HepG2 (cell line): ENCODE results near the gene RAB17. TPM values are rescaled to one million over a fixed set of nuclear protein-coding genes. Genes with fewer than 3 reads are reported as not detected.

Experiments
- AGO1 ChIP-seq: fragments of 200-400 bp; formaldehyde crosslinking; IDR thresholded peaks from 2 replicates; pipeline ENCODE4 v1.6.1; 2017; ENCODE audit warnings: mild to moderate bottlenecking, low read depth, low read length, moderate library complexity; ENCODE audit not compliant: poor library complexity, severe bottlenecking
- FOXA1 ChIP-seq, 2 experiments: fragments of 450-650 bp in 1 of 2; sonication (generic) in 1 of 2; formaldehyde crosslinking in 1 of 2; IDR thresholded peaks; 2 replicates each; pipeline versions ENCODE4 v1.4.0 to v1.6.1; 2016 to 2020; ENCODE audit warnings: missing genetic modification reagents in 1 of 2
- HOXD1 ChIP-seq: sonication (generic); formaldehyde crosslinking; IDR thresholded peaks from 2 replicates; pipeline ENCODE4 v1.5.0; 2020; ENCODE audit warnings: missing genetic modification reagents
- NPAS2 ChIP-seq: sonication (generic); formaldehyde crosslinking; IDR thresholded peaks from 2 replicates; pipeline ENCODE4 v1.8.0; 2022; ENCODE audit warnings: mild to moderate bottlenecking, missing genetic modification reagents, borderline replicate concordance
- NR1H2 ChIP-seq: sonication (generic); formaldehyde crosslinking; IDR thresholded peaks from 2 replicates; pipeline ENCODE4 v1.8.1; 2022; ENCODE audit warnings: low read depth, missing genetic modification reagents, borderline replicate concordance
- PCBP2 ChIP-seq: fragments of 200-400 bp; formaldehyde crosslinking; optimal IDR thresholded peaks from 2 replicates; pipeline ENCODE3; 2018; ENCODE audit warnings: low read length, low read depth; ENCODE audit not compliant: poor library complexity, severe bottlenecking
- POLR2A ChIP-seq, 2 experiments: IDR thresholded peaks; 2 replicates each; pipeline ENCODE4 v1.6.1; 2011; ENCODE audit warnings: low read depth in 2 of 2, low read length in 2 of 2, mild to moderate bottlenecking in 1 of 2, moderate library complexity in 1 of 2; ENCODE audit not compliant: insufficient read depth in 1 of 2
- RARG ChIP-seq: sonication (generic); formaldehyde crosslinking; IDR thresholded peaks from 2 replicates; pipeline ENCODE4 v1.4.0; 2020; ENCODE audit warnings: low read depth, mild to moderate bottlenecking, missing genetic modification reagents
- SNAPC2 ChIP-seq: sonication (generic); formaldehyde crosslinking; IDR thresholded peaks from 2 replicates; pipeline ENCODE4 v1.8.1; 2022; ENCODE audit warnings: mild to moderate bottlenecking, missing genetic modification reagents
- ZNF546 ChIP-seq: sonication (generic); formaldehyde crosslinking; conservative IDR thresholded peaks from 2 replicates; pipeline ENCODE4 v1.8.1; 2023; ENCODE audit warnings: mild to moderate bottlenecking, missing genetic modification reagents
- ZNF678 ChIP-seq: sonication (generic); formaldehyde crosslinking; IDR thresholded peaks from 2 replicates; pipeline ENCODE4 v1.4.0; 2020; ENCODE audit warnings: mild to moderate bottlenecking, missing genetic modification reagents
- polyA plus RNA-seq, 8 experiments: library from polyadenylated mRNA; depleted of rRNA in 3 of 8; stranded (reverse) in 7 of 8; unstranded in 1 of 8; fragments of >200 nt; fragmentation: Illumina TruSeq in 4 of 8; extraction: Trizol in 4 of 8; gene quantifications; 2 replicates each; pipeline versions ENCODE4 v1.2.1 to v1.2.3, GENCODE V29; 2011 to 2016; ENCODE audit warnings: low read depth in 4 of 8, missing spikeins in 1 of 8, mixed read lengths in 1 of 8; ENCODE audit not compliant: insufficient read depth in 1 of 8
- total RNA-seq, 5 experiments: library from RNA; depleted of rRNA; stranded (reverse); fragments of >200 nt; fragmentation: Illumina TruSeq; extraction: Trizol; gene quantifications; 2 replicates each; pipeline ENCODE4 v1.2.3, GENCODE V29; 2016; ENCODE audit warnings: low read depth in 1 of 5
- TF ChIP-seq, protein P1 (sequence below): sonication (generic); formaldehyde crosslinking; IDR thresholded peaks from 2 replicates; pipeline ENCODE4 v1.4.0; 2020; ENCODE audit warnings: missing genetic modification reagents, borderline replicate concordance
- TF ChIP-seq, protein P2 (sequence below): sonication (generic); formaldehyde crosslinking; IDR thresholded peaks from 2 replicates; pipeline ENCODE4 v1.9.0; 2022; ENCODE audit warnings: low read depth, missing genetic modification reagents
- TF ChIP-seq, protein P3 (sequence below): sonication (generic); IDR thresholded peaks from 2 replicates; pipeline ENCODE4 v1.6.1; 2016; ENCODE audit warnings: low read depth, borderline replicate concordance
- TF ChIP-seq, protein P4 (sequence below): sonication (generic); formaldehyde crosslinking; IDR thresholded peaks from 2 replicates; pipeline ENCODE4 v1.8.0; 2022; ENCODE audit warnings: mild to moderate bottlenecking, missing genetic modification reagents, moderate library complexity
- TF ChIP-seq, protein P5 (sequence below): sonication (generic); formaldehyde crosslinking; IDR thresholded peaks from 2 replicates; pipeline ENCODE4 v1.4.0; 2020; ENCODE audit warnings: missing genetic modification reagents
- TF ChIP-seq, protein P6 (sequence below): sonication (generic); formaldehyde crosslinking; IDR thresholded peaks from 2 replicates; pipeline ENCODE4 v1.4.0; 2020; ENCODE audit warnings: missing genetic modification reagents

Gene RAB17
- total and polyA plus RNA-seq, 2 of the 13 experiments (the other 11 are each of a cell fraction or from before 2014, with no cell fraction given) = 68.0 to 124 TPM

DNA sequence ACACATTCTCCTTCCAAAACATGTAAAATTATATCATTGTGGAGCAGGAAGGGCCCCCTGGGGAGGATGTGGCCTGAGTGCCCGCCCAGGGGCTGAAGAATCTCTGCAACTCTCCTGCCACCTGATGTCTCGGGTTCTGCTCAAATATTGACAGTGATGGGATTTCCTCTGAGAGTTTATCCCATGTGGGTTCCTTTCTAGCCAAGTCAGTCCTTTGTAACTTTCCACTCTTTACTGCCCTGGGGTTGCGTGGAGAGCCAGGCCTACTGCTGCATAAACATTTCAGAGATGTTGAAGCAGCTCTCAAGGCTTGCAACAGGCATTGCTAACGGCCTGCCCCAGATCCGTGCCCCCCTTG lies 4.0 kb upstream of the RAB17 start (continued):
- TF ChIP-seq FOXA1 (IDR thresholded peaks at IDR 0.05) (no peak), FOXA1 (CRISPR knock-in tag; IDR thresholded peaks at IDR 0.05) (peak; percentile 77), POLR2A (IDR thresholded peaks at IDR 0.05; ENCODE audit: insufficient read depth in 1 of 2, low read depth in 2 of 2, low read length in 2 of 2) (peak in 1 of 2 experiments; percentile 27; a peak in 2 of 4 replicates), PCBP2 (no peak), HOXD1 (CRISPR knock-in tag) (peak; percentile 51; the same call in 1 of the 2 replicates), ZNF546 (CRISPR knock-in tag) (no peak), NR1H2 (CRISPR knock-in tag) (no peak), AGO1 (no peak), RARG (CRISPR knock-in tag) (no peak), SNAPC2 (CRISPR knock-in tag) (0 out of 2 replicates have a peak, but pooled peaks have one; percentile 17), ZNF678 (CRISPR knock-in tag) (no peak), NPAS2 (CRISPR knock-in tag) (no peak)
- TF ChIP-seq, protein P1, sequence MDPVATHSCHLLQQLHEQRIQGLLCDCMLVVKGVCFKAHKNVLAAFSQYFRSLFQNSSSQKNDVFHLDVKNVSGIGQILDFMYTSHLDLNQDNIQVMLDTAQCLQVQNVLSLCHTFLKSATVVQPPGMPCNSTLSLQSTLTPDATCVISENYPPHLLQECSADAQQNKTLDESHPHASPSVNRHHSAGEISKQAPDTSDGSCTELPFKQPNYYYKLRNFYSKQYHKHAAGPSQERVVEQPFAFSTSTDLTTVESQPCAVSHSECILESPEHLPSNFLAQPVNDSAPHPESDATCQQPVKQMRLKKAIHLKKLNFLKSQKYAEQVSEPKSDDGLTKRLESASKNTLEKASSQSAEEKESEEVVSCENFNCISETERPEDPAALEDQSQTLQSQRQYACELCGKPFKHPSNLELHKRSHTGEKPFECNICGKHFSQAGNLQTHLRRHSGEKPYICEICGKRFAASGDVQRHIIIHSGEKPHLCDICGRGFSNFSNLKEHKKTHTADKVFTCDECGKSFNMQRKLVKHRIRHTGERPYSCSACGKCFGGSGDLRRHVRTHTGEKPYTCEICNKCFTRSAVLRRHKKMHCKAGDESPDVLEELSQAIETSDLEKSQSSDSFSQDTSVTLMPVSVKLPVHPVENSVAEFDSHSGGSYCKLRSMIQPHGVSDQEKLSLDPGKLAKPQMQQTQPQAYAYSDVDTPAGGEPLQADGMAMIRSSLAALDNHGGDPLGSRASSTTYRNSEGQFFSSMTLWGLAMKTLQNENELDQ (CRISPR knock-in tag) = no peak
- TF ChIP-seq, protein P2, sequence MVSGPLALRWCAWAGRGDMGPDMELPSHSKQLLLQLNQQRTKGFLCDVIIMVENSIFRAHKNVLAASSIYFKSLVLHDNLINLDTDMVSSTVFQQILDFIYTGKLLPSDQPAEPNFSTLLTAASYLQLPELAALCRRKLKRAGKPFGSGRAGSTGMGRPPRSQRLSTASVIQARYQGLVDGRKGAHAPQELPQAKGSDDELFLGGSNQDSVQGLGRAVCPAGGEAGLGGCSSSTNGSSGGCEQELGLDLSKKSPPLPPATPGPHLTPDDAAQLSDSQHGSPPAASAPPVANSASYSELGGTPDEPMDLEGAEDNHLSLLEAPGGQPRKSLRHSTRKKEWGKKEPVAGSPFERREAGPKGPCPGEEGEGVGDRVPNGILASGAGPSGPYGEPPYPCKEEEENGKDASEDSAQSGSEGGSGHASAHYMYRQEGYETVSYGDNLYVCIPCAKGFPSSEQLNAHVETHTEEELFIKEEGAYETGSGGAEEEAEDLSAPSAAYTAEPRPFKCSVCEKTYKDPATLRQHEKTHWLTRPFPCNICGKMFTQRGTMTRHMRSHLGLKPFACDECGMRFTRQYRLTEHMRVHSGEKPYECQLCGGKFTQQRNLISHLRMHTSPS (CRISPR knock-in tag) = no peak; the same call in none of the 2 replicates
- TF ChIP-seq, protein P3, sequence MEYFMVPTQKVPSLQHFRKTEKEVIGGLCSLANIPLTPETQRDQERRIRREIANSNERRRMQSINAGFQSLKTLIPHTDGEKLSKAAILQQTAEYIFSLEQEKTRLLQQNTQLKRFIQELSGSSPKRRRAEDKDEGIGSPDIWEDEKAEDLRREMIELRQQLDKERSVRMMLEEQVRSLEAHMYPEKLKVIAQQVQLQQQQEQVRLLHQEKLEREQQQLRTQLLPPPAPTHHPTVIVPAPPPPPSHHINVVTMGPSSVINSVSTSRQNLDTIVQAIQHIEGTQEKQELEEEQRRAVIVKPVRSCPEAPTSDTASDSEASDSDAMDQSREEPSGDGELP = peak; percentile 88; the same call in 1 of the 2 replicates
- TF ChIP-seq, protein P4, sequence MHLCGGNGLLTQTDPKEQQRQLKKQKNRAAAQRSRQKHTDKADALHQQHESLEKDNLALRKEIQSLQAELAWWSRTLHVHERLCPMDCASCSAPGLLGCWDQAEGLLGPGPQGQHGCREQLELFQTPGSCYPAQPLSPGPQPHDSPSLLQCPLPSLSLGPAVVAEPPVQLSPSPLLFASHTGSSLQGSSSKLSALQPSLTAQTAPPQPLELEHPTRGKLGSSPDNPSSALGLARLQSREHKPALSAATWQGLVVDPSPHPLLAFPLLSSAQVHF (CRISPR knock-in tag) = no peak
- TF ChIP-seq, protein P5, sequence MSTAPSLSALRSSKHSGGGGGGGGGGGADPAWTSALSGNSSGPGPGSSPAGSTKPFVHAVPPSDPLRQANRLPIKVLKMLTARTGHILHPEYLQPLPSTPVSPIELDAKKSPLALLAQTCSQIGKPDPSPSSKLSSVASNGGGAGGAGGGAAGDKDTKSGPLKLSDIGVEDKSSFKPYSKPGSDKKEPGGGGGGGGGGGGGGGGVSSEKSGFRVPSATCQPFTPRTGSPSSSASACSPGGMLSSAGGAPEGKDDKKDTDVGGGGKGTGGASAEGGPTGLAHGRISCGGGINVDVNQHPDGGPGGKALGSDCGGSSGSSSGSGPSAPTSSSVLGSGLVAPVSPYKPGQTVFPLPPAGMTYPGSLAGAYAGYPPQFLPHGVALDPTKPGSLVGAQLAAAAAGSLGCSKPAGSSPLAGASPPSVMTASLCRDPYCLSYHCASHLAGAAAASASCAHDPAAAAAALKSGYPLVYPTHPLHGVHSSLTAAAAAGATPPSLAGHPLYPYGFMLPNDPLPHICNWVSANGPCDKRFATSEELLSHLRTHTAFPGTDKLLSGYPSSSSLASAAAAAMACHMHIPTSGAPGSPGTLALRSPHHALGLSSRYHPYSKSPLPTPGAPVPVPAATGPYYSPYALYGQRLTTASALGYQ = peak; percentile 32; the same call in 1 of the 2 replicates
- TF ChIP-seq, protein P6, sequence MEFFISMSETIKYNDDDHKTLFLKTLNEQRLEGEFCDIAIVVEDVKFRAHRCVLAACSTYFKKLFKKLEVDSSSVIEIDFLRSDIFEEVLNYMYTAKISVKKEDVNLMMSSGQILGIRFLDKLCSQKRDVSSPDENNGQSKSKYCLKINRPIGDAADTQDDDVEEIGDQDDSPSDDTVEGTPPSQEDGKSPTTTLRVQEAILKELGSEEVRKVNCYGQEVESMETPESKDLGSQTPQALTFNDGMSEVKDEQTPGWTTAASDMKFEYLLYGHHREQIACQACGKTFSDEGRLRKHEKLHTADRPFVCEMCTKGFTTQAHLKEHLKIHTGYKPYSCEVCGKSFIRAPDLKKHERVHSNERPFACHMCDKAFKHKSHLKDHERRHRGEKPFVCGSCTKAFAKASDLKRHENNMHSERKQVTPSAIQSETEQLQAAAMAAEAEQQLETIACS (CRISPR knock-in tag) = no peak
